RWPE2 (cell line): ENCODE results near the gene TRPC4.

ENCODE experiments used
- ATAC-seq: fragments of 200-7000 bp; cut with Tn5 transposase; 3 replicates; pipeline ENCODE4 v1.9.1; 2021; ENCODE audit warnings: low read depth
- DNase-seq: peaks from one replicate; pipeline ENCODE4 v3.0.0-alpha.2; 2020; ENCODE audit warnings: low spot score
- H3K27ac ChIP-seq: fragments of 450-650 bp; 2 replicates; pipeline ENCODE4 v1.5.1; 2017; ENCODE audit warnings: mild to moderate bottlenecking; ENCODE audit not compliant: poor library complexity, severe bottlenecking
- H3K27me3 ChIP-seq: fragments of 250-450 bp; sonication (Bioruptor Pico); 2 replicates; pipeline ENCODE4 v1.5.1; 2021; ENCODE audit warnings: mild to moderate bottlenecking, moderate library complexity; ENCODE audit not compliant: insufficient read depth, poor library complexity, severe bottlenecking
- H3K36me3 ChIP-seq: fragments of 250-450 bp; sonication (Bioruptor Pico); 2 replicates; pipeline ENCODE4 v1.5.1; 2020; ENCODE audit warnings: low read depth, mild to moderate bottlenecking, moderate library complexity
- H3K4me1 ChIP-seq: fragments of 250-450 bp; sonication (Bioruptor Pico); 2 replicates; pipeline ENCODE4 v1.5.1; 2021; ENCODE audit warnings: mild to moderate bottlenecking, moderate library complexity; ENCODE audit not compliant: insufficient read depth, poor library complexity, severe bottlenecking
- H3K4me3 ChIP-seq: fragments of 250-450 bp; sonication (Bioruptor Pico); 2 replicates; pipeline ENCODE4 v1.5.1; 2021; ENCODE audit warnings: mild to moderate bottlenecking, moderate library complexity; ENCODE audit not compliant: severe bottlenecking
- H3K9me3 ChIP-seq: fragments of 250-450 bp; sonication (Bioruptor Pico); 2 replicates; pipeline ENCODE4 v1.5.1; 2021; ENCODE audit warnings: mild to moderate bottlenecking, moderate library complexity; ENCODE audit not compliant: severe bottlenecking
- CTCF ChIP-seq: fragments of 450-650 bp; IDR thresholded peaks from one replicate; pipeline ENCODE4 v1.5.1; 2017; ENCODE audit warnings: mild to moderate bottlenecking, moderate library complexity; ENCODE audit not compliant: poor library complexity, severe bottlenecking

TRPC4 gene

GRCh38 chr13:37889820-37890219 lies 20.2 kb upstream of the TRPC4 start:
- Histone ChIP-seq H3K4me1 (no peaks in the 10 kb centered on the region), H3K4me3 (no peak overlapping the region), H3K9me3 (no peaks in the 10 kb centered on the region), H3K27ac (no peak overlapping the region), H3K36me3 (no peaks in the 10 kb centered on the region), H3K27me3 (no peaks in the 10 kb centered on the region)
- DNase-seq (no peak), ATAC-seq (no peak)
- TF ChIP-seq CTCF: no peak

GRCh38 chr13:37889102-37889501 lies 19.5 kb upstream of the TRPC4 start:
- TF ChIP-seq CTCF: no peak
- Histone ChIP-seq H3K27ac (no peak overlapping the region), H3K36me3 (no peaks in the 10 kb centered on the region), H3K9me3 (no peaks in the 10 kb centered on the region), H3K4me1 (no peaks in the 10 kb centered on the region), H3K27me3 (no peaks in the 10 kb centered on the region), H3K4me3 (no peak overlapping the region)
- ATAC-seq: no peak
- DNase-seq: no peak

GRCh38 chr13:37886879-37887278 lies 17.3 kb upstream of the TRPC4 start:
- Histone ChIP-seq H3K27ac (no peak overlapping the region), H3K27me3 (no peaks in the 10 kb centered on the region), H3K9me3 (no peaks in the 10 kb centered on the region), H3K4me3 (no peak overlapping the region), H3K36me3 (no peaks in the 10 kb centered on the region), H3K4me1 (no peaks in the 10 kb centered on the region)
- no peak for DNase-seq
- no peak for TF ChIP-seq CTCF
- ATAC-seq: no peak

GRCh38 chr13:37884674-37885073 lies 15.1 kb upstream of the TRPC4 start:
- ATAC-seq (no peak), DNase-seq (no peak)
- Histone ChIP-seq H3K9me3 (no peaks in the 10 kb centered on the region), H3K4me3 (no peak overlapping the region), H3K4me1 (no peaks in the 10 kb centered on the region), H3K27me3 (no peaks in the 10 kb centered on the region), H3K27ac (no peak overlapping the region), H3K36me3 (no peaks in the 10 kb centered on the region)
- TF ChIP-seq CTCF: no peak

GRCh38 chr13:37884026-37884425 lies 14.5 kb upstream of the TRPC4 start:
- H3K27me3 ChIP-seq: no peaks in the 10 kb centered on the region
- H3K4me3 ChIP-seq: no peak overlapping the region
- DNase-seq: no peak
- H3K4me1 ChIP-seq: no peaks in the 10 kb centered on the region
- no peaks in the 10 kb centered on the region for H3K36me3 ChIP-seq
- ATAC-seq: no peak
- no peak for TF ChIP-seq CTCF
- H3K27ac ChIP-seq: no peak overlapping the region
- H3K9me3 ChIP-seq: no peaks in the 10 kb centered on the region
